CD4-positive, alpha-beta T cell (primary cell): ENCODE measurements around the gene GOLGA6B. TPM values are rescaled to one million over a fixed set of nuclear protein-coding genes. Genes with fewer than 3 reads are reported as not detected.
A peak's percentile ranks its signal among the peaks of the same experiment; 100 is the strongest.
"Not testable (repeated sequence)": the region's sequence is repeated elsewhere in the genome, so short reads cannot be mapped to it uniquely, and the experiment has no call there.

ENCODE experiments used
- ATAC-seq: fragments of 200-7000 bp; cut with Tn5 transposase; one replicate; pipeline ENCODE4 v1.10.0; 2022; ENCODE audit warnings: mild to moderate bottlenecking; ENCODE audit not compliant: poor library complexity
- CTCF ChIA-PET: fragments of 350-600 bp; sonication (Branson Sonifier 250); formaldehyde crosslinking; loops from one replicate; lab custom pipeline; 2021; ENCODE audit warnings: antibody characterized with exemption, inconsistent platforms; lab: Charles Lee
- POLR2A ChIA-PET: fragments of 350-600 bp; sonication (Branson Sonifier 250); formaldehyde crosslinking; loops from one replicate; lab custom pipeline; 2021; ENCODE audit warnings: antibody characterized with exemption, inconsistent platforms; lab: Charles Lee
- DNase-seq, 14 experiments: peaks; one replicate each; pipeline ENCODE4 v3.0.0-alpha.2; 2013 to 2020; ENCODE audit warnings: mixed read lengths in 2 of 14
- H3K27ac ChIP-seq, 2 donors: one replicate each; pipeline versions ENCODE4 v1.5.1 to v1.7.0; 2013; ENCODE audit warnings: low read length in 2 of 2, low read depth in 1 of 2, mild to moderate bottlenecking in 1 of 2
- H3K27me3 ChIP-seq, 2 experiments: 1 replicate in 1 of 2; 2 replicates in 1 of 2; pipeline versions ENCODE4 v1.6.1 to v1.7.0; 2013; ENCODE audit warnings: low read length in 2 of 2, control low read depth in 1 of 2, mild to moderate bottlenecking in 1 of 2, moderate library complexity in 1 of 2; ENCODE audit not compliant: insufficient read depth in 2 of 2, control insufficient read depth in 1 of 2
- H3K36me3 ChIP-seq: one replicate; pipeline ENCODE4 v1.6.1; 2013; ENCODE audit warnings: low read length, control low read depth; ENCODE audit not compliant: insufficient read depth
- H3K4me1 ChIP-seq: one replicate; pipeline ENCODE4 v1.6.1; 2013; ENCODE audit warnings: low read length, control low read depth; ENCODE audit not compliant: insufficient read depth
- H3K4me3 ChIP-seq: one replicate; pipeline ENCODE4 v1.5.1; 2013; ENCODE audit warnings: mild to moderate bottlenecking, low read length, moderate library complexity
- H3K9me3 ChIP-seq, 2 experiments: 1 replicate in 1 of 2; 2 replicates in 1 of 2; pipeline versions ENCODE4 v1.6.1 to v1.7.0; 2013; ENCODE audit warnings: low read length in 2 of 2, mild to moderate bottlenecking in 2 of 2, control low read depth in 1 of 2, moderate library complexity in 1 of 2; ENCODE audit not compliant: control insufficient read depth in 1 of 2, insufficient read depth in 1 of 2
- H3K27ac Mint-ChIP-seq: one replicate; pipeline ENCODE4 v1.8.0; 2020; ENCODE audit warnings: mixed read lengths
- H3K27me3 Mint-ChIP-seq: one replicate; pipeline ENCODE4 v1.8.0; 2021; ENCODE audit warnings: mixed read lengths
- H3K36me3 Mint-ChIP-seq: one replicate; pipeline ENCODE4 v1.8.0; 2021; ENCODE audit warnings: low read depth, mixed read lengths
- H3K4me1 Mint-ChIP-seq: one replicate; pipeline ENCODE4 v1.8.0; 2021; ENCODE audit warnings: low read depth, mixed read lengths
- H3K4me3 Mint-ChIP-seq: one replicate; pipeline ENCODE4 v1.8.0; 2020; ENCODE audit warnings: mild to moderate bottlenecking, mixed read lengths
- H3K9me3 Mint-ChIP-seq: one replicate; pipeline ENCODE4 v1.8.0; 2020; ENCODE audit warnings: mixed read lengths
- intact Hi-C, 2 experiments: fragments of 100-400 bp; cut with DNase I in 1 of 2; cut with micrococcal nuclease in 1 of 2; formaldehyde crosslinking; loops; one replicate each; pipeline versions ENCODE4 v1.15.1 to v1.9.0; 2023 to 2025; cut with DNase I, micrococcal nuclease
- total RNA-seq, 174 experiments: library from RNA in 2 of 174; stranded (reverse) in 2 of 174; gene quantifications; one replicate each; pipeline ENCODE4 v1.2.3 and lab custom pipeline; 2021 to 2026
- TF ChIP-seq, protein P1 (sequence below): fragments of 200-600 bp; IDR thresholded peaks from one replicate; pipeline ENCODE4 v1.8.0; 2022; ENCODE audit warnings: antibody characterized with exemption, mild to moderate bottlenecking

GOLGA6B gene
- total RNA-seq, 2 experiments from 2014 or later = 0.22 TPM; not detected in 1

DNA sequence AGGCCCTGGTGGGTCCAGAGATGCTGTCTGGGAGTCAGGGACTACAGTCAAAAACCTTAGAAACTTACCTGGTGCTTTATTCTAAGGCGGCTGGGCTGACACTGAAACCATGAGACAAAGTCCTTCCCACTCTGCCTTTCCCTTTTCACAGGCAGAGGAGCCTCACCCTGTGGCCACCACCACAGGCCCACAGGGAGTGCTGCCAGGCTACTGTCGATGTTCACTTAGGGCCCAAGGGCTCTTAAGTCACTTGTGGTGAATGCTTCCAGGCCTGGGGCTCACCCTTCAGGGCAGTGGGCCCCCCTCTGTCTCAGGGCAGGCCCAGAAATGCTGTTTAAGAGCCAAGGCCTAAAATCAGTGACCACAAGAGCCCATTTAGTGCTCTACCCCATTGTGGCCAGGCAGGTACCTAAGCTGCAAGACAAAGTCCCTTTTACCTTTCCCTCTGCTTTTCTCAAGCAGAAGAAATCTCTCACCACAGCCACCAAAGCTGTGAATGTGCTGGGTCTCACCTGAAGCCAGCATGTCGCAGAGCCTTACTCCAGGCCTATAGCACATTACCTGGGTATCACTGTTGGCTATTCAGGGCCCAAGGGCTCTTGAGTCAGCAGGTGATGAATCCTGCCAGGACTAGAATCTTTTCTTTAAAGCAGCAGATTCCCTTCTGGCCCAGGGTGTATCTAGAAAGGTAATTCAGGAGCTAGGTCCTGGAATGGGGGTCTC lies 39.5 kb upstream of the GOLGA6B start:
- Mint-ChIP-seq H3K27ac (no peak overlapping the region), H3K36me3 (no peaks in the 10 kb centered on the region), H3K27me3 (no peaks in the 10 kb centered on the region), H3K4me1 (peaks cover 6% of the 10 kb centered on the region), H3K9me3 (no peaks in the 10 kb centered on the region), H3K4me3 (no peak overlapping the region)
- TF ChIP-seq, protein P1, sequence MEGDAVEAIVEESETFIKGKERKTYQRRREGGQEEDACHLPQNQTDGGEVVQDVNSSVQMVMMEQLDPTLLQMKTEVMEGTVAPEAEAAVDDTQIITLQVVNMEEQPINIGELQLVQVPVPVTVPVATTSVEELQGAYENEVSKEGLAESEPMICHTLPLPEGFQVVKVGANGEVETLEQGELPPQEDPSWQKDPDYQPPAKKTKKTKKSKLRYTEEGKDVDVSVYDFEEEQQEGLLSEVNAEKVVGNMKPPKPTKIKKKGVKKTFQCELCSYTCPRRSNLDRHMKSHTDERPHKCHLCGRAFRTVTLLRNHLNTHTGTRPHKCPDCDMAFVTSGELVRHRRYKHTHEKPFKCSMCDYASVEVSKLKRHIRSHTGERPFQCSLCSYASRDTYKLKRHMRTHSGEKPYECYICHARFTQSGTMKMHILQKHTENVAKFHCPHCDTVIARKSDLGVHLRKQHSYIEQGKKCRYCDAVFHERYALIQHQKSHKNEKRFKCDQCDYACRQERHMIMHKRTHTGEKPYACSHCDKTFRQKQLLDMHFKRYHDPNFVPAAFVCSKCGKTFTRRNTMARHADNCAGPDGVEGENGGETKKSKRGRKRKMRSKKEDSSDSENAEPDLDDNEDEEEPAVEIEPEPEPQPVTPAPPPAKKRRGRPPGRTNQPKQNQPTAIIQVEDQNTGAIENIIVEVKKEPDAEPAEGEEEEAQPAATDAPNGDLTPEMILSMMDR = no peak
- Histone ChIP-seq H3K4me1 (no peaks in the 10 kb centered on the region), H3K27ac (no peak overlapping the region), H3K27me3 (no peaks in the 10 kb centered on the region), H3K4me3 (no peak overlapping the region), H3K36me3 (no peaks in the 10 kb centered on the region), H3K9me3 (no peaks in the 10 kb centered on the region)
- no peak for DNase-seq
- no peak for ATAC-seq
- ChIA-PET POLR2A (no interaction called here), CTCF (no interaction called here)
- intact Hi-C loops = no loop called here

DNA sequence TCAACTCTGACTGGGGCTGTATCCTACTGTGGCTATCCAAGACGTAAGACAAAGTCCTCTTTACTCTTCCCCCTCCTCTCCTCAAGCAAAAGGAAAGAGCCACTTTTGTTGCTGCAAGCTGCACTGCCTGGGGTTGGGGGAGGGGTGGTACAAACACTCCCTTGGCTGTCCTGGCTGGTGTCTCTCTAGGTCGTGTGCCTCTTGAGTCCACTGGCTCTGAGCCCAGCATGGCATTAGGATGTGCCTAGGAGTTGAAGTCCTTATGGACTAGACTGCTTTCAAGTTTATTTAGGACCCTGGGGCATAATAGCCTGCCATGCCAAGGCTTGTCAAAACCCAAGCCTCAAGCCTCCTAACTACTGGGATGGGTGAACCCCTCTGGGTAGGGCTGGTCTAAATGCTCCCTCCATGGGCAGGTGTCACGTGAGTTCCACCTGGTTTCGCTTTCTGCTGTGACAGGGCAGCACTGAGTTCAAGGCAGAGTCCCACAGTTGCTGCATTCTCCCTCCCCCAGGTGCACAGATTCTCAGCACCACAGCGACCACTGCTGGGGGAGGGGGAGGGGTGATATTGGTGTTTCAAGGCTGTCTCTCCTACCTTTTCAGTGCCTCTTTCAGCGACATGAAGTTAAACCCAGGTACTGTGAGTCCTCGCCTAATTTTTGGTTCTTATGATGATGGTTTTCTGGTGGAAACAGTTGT lies 38.8 kb upstream of the GOLGA6B start:
- intact Hi-C loops, H3K27me3 ChIP-seq: not testable (repeated sequence)

DNA sequence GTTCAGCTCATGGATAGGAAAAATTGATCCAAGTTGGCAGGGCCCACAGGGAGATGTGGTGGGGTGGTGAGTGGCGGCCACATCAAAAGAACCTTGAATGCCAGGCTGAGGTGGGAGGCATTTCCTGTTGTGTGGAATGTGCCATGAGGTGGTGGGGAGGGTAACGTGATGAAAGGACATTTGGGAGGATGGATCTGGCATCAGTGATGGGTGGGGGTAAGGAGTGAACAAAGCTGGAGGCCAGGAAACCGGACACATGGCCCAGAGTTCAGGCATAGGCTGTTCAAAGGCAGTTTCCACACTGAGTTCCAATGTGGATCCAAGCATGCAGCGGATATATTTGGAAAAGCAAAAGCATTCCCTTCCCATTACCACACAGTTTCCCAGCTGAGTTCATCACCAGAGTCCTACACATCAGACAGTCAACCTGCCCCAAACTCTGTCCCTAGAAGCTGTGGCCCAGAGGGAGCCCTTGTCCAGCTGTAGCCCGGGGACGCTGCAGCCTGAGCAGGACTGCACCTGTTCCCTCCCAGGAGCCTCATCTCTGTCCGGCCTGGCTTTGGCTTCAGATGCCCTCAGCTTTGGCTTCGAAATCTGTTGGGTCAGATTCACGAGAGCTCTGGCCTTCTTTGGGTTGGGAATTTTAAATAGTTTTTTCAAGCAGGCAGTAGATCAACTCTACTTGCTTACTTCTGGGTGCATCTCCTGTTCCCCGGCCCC lies 37.8 kb upstream of the GOLGA6B start:
- Histone ChIP-seq H3K36me3 (no peaks in the 10 kb centered on the region), H3K27ac (no peak overlapping the region), H3K4me3 (no peak overlapping the region), H3K9me3 (no peaks in the 10 kb centered on the region), H3K27me3 (no peaks in the 10 kb centered on the region), H3K4me1 (no peaks in the 10 kb centered on the region)
- DNase-seq (no peak), ATAC-seq (no peak)
- Mint-ChIP-seq H3K4me1 (peaks cover 6% of the 10 kb centered on the region), H3K27me3 (no peaks in the 10 kb centered on the region), H3K36me3 (no peaks in the 10 kb centered on the region), H3K9me3 (no peaks in the 10 kb centered on the region), H3K27ac (no peak overlapping the region), H3K4me3 (no peak overlapping the region)
- POLR2A ChIA-PET = no interaction called here
- CTCF ChIA-PET = no interaction called here
- TF ChIP-seq, protein P1 = no peak
- intact Hi-C loops = no loop called here

More for the DNA sequence above, 38.8 kb upstream of the GOLGA6B start:
- CTCF ChIA-PET, H3K27me3 Mint-ChIP-seq, H3K4me1 ChIP-seq, H3K27ac ChIP-seq, H3K4me3 Mint-ChIP-seq, H3K36me3 Mint-ChIP-seq, H3K27ac Mint-ChIP-seq, H3K9me3 Mint-ChIP-seq, H3K4me3 ChIP-seq, H3K36me3 ChIP-seq, H3K9me3 ChIP-seq, POLR2A ChIA-PET, H3K4me1 Mint-ChIP-seq: not testable (repeated sequence)
- ATAC-seq = peak; percentile 46
- peak in 5 of 14 experiments; percentile 10 to 54 (median 24) for DNase-seq

DNA sequence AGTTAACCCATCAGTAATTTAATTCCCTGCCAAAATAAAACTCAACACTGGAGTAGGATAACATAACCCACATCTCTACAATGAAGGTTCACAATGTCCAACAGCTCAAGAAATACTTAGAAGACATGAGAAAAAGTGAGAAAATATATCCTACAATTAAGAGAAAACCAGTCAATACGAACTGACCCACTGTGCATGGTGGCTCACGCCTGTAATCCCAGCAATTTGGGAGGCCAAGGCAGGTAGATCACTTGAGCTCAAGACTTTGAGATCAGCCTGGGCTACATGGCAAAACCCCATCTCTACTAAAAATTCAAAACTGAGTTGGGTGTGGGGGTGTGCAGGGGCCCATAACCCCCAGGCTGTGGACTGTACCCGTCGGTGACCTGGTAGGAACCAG lies 30.6 kb upstream of the GOLGA6B start:
- H3K4me1 Mint-ChIP-seq, DNase-seq, H3K27me3 ChIP-seq, H3K9me3 Mint-ChIP-seq, H3K9me3 ChIP-seq, H3K4me3 Mint-ChIP-seq, H3K27ac ChIP-seq, CTCF ChIA-PET, POLR2A ChIA-PET, H3K36me3 Mint-ChIP-seq, H3K27ac Mint-ChIP-seq, H3K36me3 ChIP-seq, ATAC-seq, H3K4me3 ChIP-seq, H3K4me1 ChIP-seq, intact Hi-C loops, H3K27me3 Mint-ChIP-seq: not testable (repeated sequence)

DNA sequence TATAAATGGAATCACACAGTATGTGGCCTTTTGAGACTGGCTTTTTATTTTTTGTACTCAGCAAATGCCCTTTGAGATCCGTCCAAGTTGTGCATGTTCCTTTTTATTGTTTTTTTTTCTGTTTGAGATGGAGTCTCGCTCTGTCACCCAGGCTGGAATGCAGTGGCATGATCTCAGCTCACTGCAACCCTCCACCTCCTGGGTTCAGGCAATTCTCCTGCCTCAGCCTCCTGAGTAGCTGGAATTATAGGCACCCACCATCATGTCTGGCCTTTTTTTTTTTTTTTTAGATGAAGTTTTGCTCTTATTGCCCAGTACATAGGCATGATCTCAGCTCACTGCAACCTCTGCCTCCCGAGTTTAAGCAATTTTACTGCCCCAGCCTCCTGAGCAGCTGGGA lies 28.3 kb upstream of the GOLGA6B start:
- H3K9me3 ChIP-seq, H3K4me3 Mint-ChIP-seq, H3K27ac ChIP-seq, H3K4me3 ChIP-seq, H3K27me3 Mint-ChIP-seq, ATAC-seq, H3K36me3 Mint-ChIP-seq, DNase-seq, H3K27me3 ChIP-seq, H3K9me3 Mint-ChIP-seq, H3K27ac Mint-ChIP-seq, H3K36me3 ChIP-seq, H3K4me1 Mint-ChIP-seq, H3K4me1 ChIP-seq, intact Hi-C loops, POLR2A ChIA-PET: not testable (repeated sequence)
- CTCF ChIA-PET = interaction anchor here (0.7 kb wide), 1 partner anchor 787 kb away, joined by 3 read pairs; no protein-coding TSS in a partner anchor
